ENCODE data around the gene ALDH1L1.

Gene ALDH1L1

GRCh38 chr3:126191246-126191645, 10.9 kb upstream of the ALDH1L1 start:
- DNase-seq = no peak

DNA sequence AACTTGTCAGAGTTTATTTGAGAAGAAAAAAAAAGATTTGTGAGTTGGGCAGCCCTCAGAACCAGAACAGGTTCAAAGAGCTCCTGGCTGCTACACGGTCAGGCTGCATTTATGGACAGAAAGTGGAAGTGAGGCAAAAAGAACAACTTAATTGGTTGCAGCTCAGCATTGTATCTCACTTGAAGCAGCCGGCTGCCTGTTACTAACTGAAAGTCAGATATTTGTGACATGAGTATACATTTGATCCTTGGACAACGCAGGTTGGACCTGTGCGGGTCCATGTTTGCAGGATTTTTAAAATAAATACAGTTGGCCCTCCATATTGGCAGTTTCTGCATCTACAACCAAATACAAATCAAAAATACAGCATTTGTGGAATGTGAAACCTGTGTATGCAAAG, 7.5 kb upstream of the ALDH1L1 start:
- DNase-seq = no peak

- DNase-seq = no peak
These were observed 6.4 kb upstream of the ALDH1L1 start for GRCh38 chr3:126186749-126187148.

GRCh38 chr3:126186271-126186670, 5.9 kb upstream of the ALDH1L1 start:
- no peak for DNase-seq

- DNase-seq = no peak
These were observed 4.1 kb upstream of the ALDH1L1 start for GRCh38 chr3:126184465-126185000.

GRCh38 chr3:126181398-126181725, 976 bp upstream of the ALDH1L1 start:
- no peak for DNase-seq

- no peak for DNase-seq
These were observed 435 bp downstream of the ALDH1L1 start for GRCh38 chr3:126179825-126180476.

- no peak for DNase-seq
These were observed 10.2 kb downstream of the ALDH1L1 start for GRCh38 chr3:126170073-126170777.

- DNase-seq = no peak
These were observed 12.8 kb downstream of the ALDH1L1 start for GRCh38 chr3:126167566-126167965.

DNA sequence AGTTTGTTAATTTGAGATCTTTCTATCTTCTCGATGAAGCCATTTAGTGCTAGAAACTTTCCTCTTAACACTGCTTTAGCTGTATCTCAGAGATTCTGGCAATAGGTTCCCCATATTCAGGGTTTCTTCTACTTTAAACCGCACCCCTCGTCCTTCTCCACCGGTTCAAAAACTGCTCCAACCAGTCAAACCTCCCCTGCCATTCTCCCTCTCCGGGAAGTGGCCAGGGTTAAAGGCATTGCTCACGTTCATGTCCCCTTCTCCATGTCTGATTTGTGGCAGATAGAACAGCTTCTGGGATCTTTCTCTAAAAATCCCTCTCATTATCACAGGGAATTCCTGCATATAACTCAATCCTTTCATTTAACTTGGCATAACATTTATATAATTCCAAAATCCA, 14.4 kb downstream of the ALDH1L1 start:
- no peak for DNase-seq

GRCh38 chr3:126161309-126161708, 19.1 kb downstream of the ALDH1L1 start:
- DNase-seq = no peak

DNA sequence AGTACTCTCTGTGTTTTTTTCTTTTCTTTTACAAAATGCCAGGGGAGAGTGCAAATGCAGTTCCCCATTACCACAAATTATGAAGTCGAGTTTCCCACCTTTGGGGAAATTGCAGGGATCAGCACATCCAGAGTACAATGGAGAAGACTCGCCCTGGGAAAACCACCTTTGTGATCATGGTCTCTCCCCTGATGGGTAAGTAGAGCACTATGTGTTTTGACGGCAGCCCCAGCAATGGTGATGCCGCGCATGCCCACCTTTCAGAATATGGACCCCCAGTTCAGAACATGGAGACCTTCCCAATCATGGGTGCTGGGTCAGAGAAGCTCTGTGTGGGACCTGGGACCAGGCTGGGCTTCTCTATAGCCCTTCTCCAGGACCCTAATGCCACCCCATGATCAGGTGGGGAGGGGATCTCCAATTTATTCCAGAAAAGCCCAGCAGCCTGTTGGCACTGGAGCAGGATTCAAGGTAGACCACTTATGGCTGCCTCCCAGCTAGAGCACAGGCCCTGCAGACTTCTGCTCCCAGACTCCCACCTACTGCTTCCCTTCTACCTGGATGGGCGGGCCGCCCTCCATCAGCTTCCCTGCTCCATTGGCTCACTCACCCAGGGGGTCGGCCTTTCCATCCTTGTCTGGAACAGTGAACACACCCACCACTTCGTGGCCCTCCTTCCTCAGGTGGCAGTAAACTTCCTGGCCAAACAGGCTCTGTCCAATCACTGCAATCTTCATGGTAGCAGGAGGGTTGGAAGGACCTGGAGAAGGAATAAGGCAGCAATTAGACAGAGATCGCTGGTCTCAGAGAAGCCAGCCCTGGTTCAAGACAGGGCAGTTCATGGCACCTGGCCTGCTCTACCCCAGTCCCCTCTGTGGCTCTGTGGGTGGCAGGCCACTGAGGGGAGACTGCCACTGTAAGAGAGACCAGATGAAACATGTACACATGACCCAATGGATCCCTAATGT, 19.9 kb downstream of the ALDH1L1 start:
- no peak for DNase-seq

- no peak for DNase-seq
These were observed 20.9 kb downstream of the ALDH1L1 start for GRCh38 chr3:126159476-126159875.

DNA sequence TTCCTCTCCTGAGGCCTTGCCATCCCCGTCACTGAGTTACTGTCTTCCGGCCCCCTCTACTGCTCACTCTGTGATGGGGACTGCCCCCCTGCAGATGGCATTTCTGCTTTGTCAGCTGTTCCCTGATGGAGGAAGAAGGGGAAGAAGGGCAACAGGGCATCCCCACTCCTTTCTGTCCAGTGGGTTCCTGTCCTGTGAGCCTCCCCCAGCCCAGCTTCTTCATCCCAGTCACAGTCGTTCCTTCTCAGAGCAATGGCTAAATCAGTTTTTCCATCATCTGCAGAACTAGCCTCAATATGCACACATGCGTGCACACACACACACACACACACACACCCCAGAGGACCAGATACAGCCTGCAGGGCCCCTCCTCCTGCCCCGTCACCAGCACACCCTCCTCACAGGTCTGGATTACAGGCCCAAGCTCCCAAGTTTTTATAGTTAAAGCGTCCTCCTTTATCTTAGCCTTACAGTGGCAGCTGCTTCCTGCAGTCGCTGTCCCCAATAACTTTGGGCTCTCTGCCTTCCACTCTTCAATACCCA, 21.4 kb downstream of the ALDH1L1 start:
- DNase-seq = no peak

DNA sequence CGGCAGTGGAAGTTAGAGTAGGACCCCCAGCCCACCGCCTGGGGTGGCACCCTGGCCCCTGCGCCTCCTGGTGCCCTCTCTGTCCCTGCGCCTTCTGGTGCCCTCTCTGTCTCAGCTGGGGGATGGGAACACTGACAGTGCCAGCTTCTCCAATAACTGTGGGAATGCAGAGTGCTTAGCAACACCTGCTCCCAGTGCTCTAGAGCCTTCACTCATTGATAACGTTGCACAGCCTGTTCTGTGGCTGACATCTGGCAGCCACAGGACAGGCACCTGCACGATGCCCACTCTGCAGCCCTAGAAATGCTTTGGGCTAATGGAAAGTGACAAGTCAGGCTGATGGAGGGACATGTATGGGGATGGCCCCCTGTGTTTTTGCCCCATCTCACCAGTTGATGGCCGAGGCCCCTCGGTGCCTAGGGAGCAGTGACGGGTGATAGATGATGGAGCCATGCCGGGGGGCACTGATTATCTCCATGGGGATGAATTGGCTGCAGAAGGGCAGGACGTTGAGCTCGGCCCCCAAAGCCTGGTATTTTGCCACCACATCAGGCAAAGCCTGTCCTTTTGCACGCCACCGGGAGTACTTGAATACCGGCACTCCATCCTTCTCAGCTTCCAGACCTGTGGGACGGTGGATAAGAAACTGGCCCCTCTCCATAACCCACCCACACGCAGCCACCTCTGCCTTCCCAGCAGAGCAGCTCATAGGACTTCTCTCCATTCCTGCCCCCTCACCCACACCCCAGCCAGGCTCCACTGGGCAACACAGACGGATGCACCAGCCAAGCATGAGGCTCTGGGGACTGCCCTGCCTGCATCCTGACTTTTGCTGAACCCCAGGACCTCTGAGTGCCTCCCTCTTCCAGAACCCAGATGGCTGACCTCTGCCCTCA, 22.1 kb downstream of the ALDH1L1 start:
- no peak for DNase-seq

DNA sequence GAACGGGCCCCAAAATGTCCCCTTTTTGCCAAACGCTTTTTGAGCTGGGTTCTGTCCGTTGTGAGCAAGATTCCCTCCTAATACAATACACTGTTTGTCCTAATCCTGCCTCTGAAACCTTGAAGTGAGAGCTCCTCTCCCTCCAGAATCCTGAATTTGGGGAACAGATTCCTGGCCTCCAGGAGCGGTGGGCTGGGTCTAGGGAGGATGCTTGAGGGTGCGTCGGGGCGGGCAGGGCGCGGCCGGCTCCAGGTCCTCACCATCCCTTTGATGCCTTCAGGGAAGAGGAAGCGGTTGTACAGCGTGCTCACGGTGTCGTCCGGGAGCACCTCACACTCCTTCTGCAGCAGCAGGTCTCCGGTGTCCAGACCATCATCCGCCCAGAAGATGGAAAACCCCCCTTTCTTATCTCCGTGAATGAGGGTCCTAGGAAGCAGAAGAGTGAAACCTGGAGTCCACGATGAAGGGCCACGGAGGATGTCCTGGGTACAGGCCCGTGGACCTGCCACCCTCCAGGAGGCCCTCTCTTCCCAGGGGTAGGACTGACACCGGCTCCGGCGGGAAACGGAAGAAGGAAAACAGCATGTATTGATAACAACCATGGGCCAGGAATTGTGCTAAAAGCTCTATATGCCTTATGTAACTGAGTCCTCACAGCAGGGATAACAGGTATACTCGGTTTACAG, 23.2 kb downstream of the ALDH1L1 start:
- no peak for DNase-seq

- no peak for DNase-seq
These were observed 23.9 kb downstream of the ALDH1L1 start for GRCh38 chr3:126156468-126156867.

DNA sequence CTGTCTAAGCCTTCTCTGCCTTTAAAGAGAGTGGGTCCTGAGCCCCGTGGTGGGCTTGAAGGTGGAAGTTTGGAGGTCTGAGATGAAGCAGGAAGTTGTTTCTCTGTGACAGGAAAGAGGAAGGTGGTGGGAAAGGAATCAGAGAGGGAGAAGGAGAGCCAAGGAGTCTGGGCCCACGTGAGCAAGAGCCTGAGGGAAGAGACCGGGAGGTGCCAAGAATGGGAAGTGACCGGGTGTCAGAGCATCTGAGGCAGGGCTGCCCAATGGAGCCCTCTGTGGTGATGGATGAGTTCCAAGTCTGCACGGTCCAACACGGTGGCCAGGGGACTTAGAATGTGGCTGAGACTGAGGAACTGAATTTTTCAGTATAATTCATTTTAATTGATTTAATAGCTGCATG, 24.6 kb downstream of the ALDH1L1 start:
- DNase-seq = no peak

DNA sequence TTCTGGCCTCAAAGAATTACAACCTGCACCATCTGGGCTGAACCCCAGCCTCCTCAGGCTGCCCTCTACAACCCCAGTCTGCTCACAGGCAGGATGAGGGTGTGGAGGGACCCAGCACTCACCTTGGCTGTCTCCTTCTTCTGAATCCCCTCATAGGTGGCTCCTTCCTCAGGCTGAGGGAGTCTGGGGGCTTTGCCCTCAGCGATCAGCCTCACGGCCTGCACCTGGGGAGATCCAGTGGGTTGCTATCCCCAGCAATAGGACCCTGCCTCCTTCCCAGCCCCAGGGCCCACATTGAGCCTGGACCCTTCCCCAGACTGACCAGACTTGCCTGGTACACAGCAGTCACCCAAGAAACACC, 25.1 kb downstream of the ALDH1L1 start:
- DNase-seq = no peak

- no peak for DNase-seq
These were observed 25.8 kb downstream of the ALDH1L1 start for GRCh38 chr3:126154391-126155279.
